ENCODE data around the gene ZNF317. TPM values are rescaled to one million over a fixed set of nuclear protein-coding genes. Genes with fewer than 3 reads are reported as not detected.

ZNF317 gene
- total RNA-seq, 4 donors from 2014 or later = 18.0 to 20.0 (median 18.6) TPM

GRCh38 chr19:9150650-9151049 is 10.5 kb downstream of the ZNF317 start:
- no peak for TF ChIP-seq CTCF (IDR thresholded peaks at IDR 0.05; ENCODE audit: low read depth)

- TF ChIP-seq CTCF (IDR thresholded peaks at IDR 0.05; ENCODE audit: low read depth) = no peak
These were observed 11.2 kb downstream of the ZNF317 start for GRCh38 chr19:9151367-9151766.

DNA sequence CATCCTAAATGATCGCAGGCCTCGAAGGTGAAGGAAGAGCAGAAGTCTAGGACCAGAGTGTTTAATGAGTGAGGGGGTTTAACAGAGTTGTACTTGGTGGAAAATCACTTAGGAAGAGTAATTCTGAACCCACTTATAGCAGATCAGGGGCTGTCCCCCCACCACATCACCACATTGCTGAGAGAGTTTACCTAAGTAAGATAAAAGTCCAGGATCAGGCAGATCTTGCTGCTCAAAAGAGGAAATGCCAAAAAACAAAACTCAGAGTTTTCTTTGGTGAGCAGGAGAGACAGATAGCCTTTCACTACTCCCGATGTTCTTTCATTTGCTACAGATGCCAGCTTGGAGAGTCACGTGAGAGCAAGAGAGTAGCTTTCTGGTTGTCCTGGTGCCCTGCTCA is 15.4 kb downstream of the ZNF317 start:
- no peak for TF ChIP-seq CTCF (IDR thresholded peaks at IDR 0.05; ENCODE audit: low read depth)

DNA sequence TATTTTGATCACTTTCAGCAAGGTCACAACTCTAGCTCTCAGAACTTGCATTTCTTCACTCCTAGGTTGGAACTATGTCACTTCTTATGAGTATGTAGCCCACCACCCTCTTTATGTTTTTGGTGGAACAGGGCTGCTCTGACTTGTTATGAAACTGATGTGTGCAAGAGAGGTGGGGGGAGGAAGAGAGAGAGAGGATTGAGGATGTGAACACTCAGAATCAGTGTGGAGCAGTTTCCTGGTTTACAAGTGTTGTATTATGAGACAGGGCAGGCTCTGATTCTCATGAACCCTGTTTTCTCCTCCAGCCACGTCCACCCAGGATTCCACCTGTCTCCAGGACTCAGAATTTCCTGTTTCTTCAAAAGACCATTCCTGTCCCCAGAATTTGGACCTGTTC is 16.1 kb downstream of the ZNF317 start:
- TF ChIP-seq CTCF (IDR thresholded peaks at IDR 0.05; ENCODE audit: low read depth) = no peak

- TF ChIP-seq CTCF (IDR thresholded peaks at IDR 0.05; ENCODE audit: low read depth) = no peak
These were observed 19.7 kb downstream of the ZNF317 start for GRCh38 chr19:9159891-9160290.

GRCh38 chr19:9161427-9161826 is 21.2 kb downstream of the ZNF317 start:
- TF ChIP-seq CTCF (IDR thresholded peaks at IDR 0.05; ENCODE audit: low read depth) = no peak

DNA sequence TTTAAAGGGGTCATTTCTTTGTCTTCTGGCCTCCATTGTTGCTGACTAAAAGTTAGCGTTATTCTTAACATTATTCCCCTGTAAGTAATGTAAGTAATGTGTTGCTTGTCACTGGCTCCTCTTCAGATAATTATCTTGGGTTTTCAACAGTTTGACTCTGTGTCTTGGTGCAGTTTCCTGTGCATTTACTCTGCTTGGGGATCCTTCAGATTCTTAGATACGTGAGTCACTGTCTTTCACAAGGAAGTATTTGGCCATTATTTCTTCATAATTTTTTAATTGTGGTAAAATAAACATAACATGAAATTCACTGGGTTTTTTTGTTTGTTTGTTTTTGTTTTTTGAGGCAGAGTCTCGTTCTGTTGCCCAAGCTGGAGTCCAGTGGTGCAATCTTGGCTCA is 25.1 kb downstream of the ZNF317 start:
- no peak for TF ChIP-seq CTCF (IDR thresholded peaks at IDR 0.05; ENCODE audit: low read depth)
